HG03342 (cell line): Measurements from ENCODE around the gene ITM2A.

Experiments used
- ATAC-seq: cut with Tn5 transposase; IDR thresholded peaks from one replicate; pipeline ENCODE4 v1.9.1; 2021; ENCODE audit warnings: mild to moderate bottlenecking, moderate library complexity; ENCODE audit not compliant: unreplicated experiment

Gene ITM2A

GRCh38 chrX:79325263-79325958 is 41.7 kb downstream of the ITM2A start:
- no peak for ATAC-seq
